B cell (primary cell): ENCODE measurements around the gene RRAS2.

Experiments used
- CTCF ChIP-seq: fragments of 200-600 bp; IDR thresholded peaks from one replicate; pipeline ENCODE4 v1.8.0; 2022; ENCODE audit warnings: antibody characterized with exemption, mild to moderate bottlenecking
- EZH2 ChIP-seq: IDR thresholded peaks from 2 replicates; pipeline ENCODE4 v1.6.1; 2012; ENCODE audit warnings: borderline replicate concordance, low read depth, mild to moderate bottlenecking, moderate library complexity, low read length; ENCODE audit not compliant: insufficient read depth, poor library complexity, severe bottlenecking

GRCh38 chr11:14323118-14323676, 35.8 kb downstream of the RRAS2 start:
- no peak for TF ChIP-seq EZH2
- TF ChIP-seq CTCF = no peak
